Measurements from ENCODE around the gene ZNF627. TPM values are rescaled to one million over a fixed set of nuclear protein-coding genes. Genes with fewer than 3 reads are reported as not detected.
"Not testable (repeated sequence)": the region's sequence is repeated elsewhere in the genome, so short reads cannot be mapped to it uniquely, and the experiment has no call there.

Gene ZNF627
- total RNA-seq, 4 donors from 2014 or later: 3.5 to 9.2 (median 6.5) TPM

DNA sequence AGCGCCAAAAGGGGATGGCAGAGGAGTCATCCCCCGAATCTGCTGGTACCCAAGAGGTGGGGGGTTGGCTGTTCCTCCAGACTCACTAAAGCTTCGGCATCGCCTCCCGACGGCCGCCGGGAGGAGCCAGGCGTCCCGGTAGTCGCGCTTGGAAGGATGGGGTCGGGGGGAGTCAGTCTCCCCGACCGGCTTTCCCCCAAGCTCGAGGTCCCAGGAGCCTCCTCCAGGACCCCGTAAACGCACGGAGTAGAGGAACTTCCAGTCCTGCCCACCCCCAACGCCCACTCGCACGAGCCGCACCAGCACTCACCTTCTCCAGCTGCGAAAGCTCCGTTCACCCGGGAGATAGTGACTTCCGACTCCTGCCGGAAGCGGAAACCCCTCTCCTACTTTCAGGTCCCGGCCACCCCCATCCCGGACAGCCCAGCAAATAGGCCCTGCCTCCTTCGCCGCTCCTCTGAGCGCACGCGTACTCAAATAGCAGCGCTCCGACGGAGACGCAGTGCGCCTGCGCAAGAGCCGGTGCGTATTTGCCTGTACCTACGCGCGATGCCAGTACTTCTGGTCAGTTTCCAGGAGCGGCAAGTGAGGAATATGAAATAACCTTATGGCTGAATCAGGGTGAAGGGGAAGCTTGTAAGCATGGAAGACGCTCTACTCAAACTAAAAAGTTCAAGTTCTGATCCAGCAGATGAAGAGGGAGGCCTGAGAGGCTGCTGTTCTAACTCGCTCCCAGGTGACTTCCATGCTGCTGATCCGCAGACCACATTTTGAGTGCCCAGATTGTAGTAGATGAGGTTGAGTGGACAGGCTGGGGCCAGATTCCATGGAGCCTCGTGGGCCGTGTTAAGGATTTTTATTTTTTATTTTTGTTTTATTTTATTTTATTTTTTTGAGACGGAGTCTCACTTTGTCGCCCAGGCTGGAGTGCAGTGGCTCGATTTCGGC is 38.1 kb upstream of the ZNF627 start, which contains the start of gene ELOF1:
Gene ELOF1, minus strand, starts transcription at position 350 of the 948 bp plus-strand sequence. CDS start 4,883 bp downstream, outside the sequence.
- Histone ChIP-seq H3K9me3 (no peaks in the 10 kb centered on the region), H3K27me3 (no peaks in the 10 kb centered on the region), H3K4me1 (peaks cover 8 to 42% (median 25%) of the 10 kb centered on the region in 3 donors), H3K4me3 (peak within 1 kb of the TSS; percentile 62 to 94 (median 84)), H3K27ac (peak within 1 kb of the TSS; percentile 77 to 89 (median 81)), H3K36me3 (peaks cover 4 to 25% (median 5%) of the 10 kb centered on the region in 3 donors)
- peak in 3 of 4 donors; percentile 62 to 83 (median 82) for TF ChIP-seq POLR2A (IDR thresholded peaks at IDR 0.05)
- TF ChIP-seq, protein P1, sequence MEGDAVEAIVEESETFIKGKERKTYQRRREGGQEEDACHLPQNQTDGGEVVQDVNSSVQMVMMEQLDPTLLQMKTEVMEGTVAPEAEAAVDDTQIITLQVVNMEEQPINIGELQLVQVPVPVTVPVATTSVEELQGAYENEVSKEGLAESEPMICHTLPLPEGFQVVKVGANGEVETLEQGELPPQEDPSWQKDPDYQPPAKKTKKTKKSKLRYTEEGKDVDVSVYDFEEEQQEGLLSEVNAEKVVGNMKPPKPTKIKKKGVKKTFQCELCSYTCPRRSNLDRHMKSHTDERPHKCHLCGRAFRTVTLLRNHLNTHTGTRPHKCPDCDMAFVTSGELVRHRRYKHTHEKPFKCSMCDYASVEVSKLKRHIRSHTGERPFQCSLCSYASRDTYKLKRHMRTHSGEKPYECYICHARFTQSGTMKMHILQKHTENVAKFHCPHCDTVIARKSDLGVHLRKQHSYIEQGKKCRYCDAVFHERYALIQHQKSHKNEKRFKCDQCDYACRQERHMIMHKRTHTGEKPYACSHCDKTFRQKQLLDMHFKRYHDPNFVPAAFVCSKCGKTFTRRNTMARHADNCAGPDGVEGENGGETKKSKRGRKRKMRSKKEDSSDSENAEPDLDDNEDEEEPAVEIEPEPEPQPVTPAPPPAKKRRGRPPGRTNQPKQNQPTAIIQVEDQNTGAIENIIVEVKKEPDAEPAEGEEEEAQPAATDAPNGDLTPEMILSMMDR (IDR thresholded peaks at IDR 0.05): peak in 4 of 6 experiments; percentile 17 to 48 (median 22)
- WGBS, 2 donors: 5 to 6% methylated on average over 23 to 36 of the region's 57 CpGs
- peak; percentile 87 for DNase-seq
- intact Hi-C loops (cut with DNase I): no loop called here

DNA sequence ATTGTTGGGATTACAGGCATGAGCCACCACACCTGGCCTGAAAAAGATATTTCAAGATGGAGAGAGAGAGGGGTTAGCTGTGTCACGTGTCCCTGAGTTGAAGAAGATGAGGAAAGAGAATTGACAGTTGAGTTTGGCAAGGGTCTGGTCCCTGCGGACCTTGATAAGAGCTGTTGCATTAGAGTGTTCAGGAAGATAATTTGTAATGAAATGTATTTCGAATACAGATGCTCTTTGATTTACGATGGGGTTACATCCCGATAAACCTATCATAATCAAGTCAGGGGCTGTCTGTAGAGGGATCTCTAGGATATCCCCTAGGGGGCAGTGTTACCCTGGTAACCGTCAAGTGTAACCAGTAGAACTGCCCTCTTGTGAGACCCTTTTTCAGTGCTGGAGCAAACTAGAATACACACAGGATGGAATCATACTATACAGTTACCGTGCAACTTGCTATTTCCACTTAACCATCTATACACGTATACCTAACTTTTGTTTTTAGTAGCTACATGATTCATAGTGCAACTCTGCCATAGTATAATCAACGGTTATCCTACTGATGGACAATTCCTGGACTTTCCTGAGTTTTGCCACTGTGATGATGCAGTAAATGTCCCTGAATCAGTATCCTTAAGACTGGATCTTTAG is 36.8 kb upstream of the ZNF627 start:
- no peak overlapping the region for H3K27ac ChIP-seq
- peak overlapping the region in 1 of 4 donors; percentile 85 for H3K4me3 ChIP-seq
- H3K4me1 ChIP-seq: peaks cover 8 to 42% (median 25%) of the 10 kb centered on the region in 3 donors
- no peaks in the 10 kb centered on the region for H3K9me3 ChIP-seq
- DNase-seq: no peak
- intact Hi-C loops (cut with DNase I): no loop called here
- no peak for TF ChIP-seq POLR2A (IDR thresholded peaks at IDR 0.05)
- TF ChIP-seq, protein P1 (IDR thresholded peaks at IDR 0.05): peak; percentile 37 to 66 (median 56)
- WGBS, 2 donors: 14 to 17% methylated on average over 9 of the region's 9 CpGs
- no peaks in the 10 kb centered on the region for H3K27me3 ChIP-seq
- H3K36me3 ChIP-seq: peaks cover 0 to 11% (median 0%) of the 10 kb centered on the region in 3 donors

DNA sequence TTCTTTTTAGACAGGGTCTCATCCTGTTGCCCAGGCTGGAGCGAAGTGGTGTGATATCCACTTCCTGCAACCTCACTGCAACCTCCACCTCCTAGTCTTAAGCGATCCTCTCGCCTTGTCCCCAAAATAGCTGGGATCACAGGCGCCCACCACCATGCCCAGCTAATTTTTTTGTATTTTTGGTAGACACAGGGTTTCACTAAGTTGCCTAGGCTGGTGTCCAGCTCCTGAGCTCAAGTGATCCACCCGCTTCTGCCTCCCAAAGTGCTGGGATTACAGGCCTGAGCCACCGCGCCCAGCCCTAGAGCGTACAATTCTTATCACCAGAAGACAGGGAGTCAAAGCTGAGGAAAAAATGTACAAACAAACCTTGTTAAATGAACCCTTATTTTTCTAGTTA is 33.8 kb upstream of the ZNF627 start:
- WGBS, 2 donors: 88 to 90% methylated on average over 8 of the region's 8 CpGs
- Histone ChIP-seq H3K4me1 (peaks cover 0 to 18% (median 10%) of the 10 kb centered on the region in 3 donors), H3K4me3 (no peak overlapping the region), H3K9me3 (no peaks in the 10 kb centered on the region), H3K27me3 (no peaks in the 10 kb centered on the region), H3K36me3 (no peaks in the 10 kb centered on the region), H3K27ac (no peak overlapping the region)
- intact Hi-C loops (cut with DNase I): no loop called here
- no peak for DNase-seq
- TF ChIP-seq POLR2A (IDR thresholded peaks at IDR 0.05): no peak
- TF ChIP-seq, protein P1 (IDR thresholded peaks at IDR 0.05): no peak

DNA sequence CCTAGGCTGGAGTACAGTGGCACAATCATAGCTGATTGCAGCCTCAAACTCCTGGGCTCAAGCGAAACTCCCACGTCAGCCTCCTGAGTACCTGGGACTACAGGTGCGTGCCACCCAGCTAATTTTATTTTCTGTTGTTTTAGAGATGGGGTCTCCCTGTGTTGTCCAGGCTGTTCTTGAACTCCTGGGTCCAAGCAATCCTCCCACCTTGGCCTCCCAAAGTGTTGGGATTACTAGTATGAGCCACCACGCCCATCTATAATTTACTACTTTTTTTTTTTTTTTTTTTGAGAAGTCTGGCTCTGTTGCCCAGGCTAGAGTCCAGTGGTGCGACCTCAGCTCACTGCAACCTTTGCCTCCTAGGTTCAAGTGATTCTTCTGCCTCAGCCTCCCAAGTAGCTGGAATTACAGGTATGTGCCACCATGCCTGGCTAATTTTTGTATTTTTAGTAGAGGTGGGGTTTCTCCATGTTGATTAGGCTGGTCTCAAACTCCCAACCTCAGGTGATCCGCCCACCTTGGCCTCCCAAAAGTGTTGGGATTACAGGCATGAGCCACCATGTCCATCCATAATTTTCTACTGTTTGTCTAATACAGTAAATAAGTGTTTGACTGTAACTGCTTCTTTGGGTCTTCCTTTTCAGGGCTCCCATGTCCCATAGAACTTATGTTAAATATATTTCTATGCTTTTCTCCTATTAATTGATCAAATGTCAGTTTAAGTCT is 33.0 kb upstream of the ZNF627 start:
- H3K4me3 ChIP-seq; H3K36me3 ChIP-seq; H3K27me3 ChIP-seq; H3K9me3 ChIP-seq; intact Hi-C loops (cut with DNase I); H3K27ac ChIP-seq; DNase-seq: not testable (repeated sequence)
- H3K4me1 ChIP-seq: peaks cover 0 to 16% (median 10%) of the 10 kb centered on the region in 3 donors
- WGBS, 2 donors: 94 to 96% methylated on average over 6 of the region's 6 CpGs

DNA sequence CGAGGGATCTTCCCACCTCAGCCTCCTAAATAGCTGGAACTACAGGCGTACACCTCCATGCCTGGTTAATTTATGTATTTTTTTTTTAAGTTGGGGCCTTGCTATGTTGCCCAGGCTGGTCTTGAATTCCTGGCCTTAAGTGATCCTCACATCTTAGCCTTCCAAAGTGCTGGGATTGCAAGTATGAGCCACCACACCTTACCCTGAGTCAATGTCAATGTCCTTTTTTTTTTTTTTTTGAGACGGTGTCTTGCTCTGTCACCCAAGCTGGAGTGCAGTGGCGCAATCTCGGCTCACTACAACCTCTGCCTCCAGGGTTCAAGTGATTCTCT is 31.7 kb upstream of the ZNF627 start:
- H3K27ac ChIP-seq; H3K4me1 ChIP-seq; H3K4me3 ChIP-seq; H3K27me3 ChIP-seq; intact Hi-C loops (cut with DNase I); H3K9me3 ChIP-seq; H3K36me3 ChIP-seq; DNase-seq: not testable (repeated sequence)
- WGBS, 2 donors: 62 to 88% methylated on average over 5 of the region's 5 CpGs

Measured in esophagus squamous epithelium (tissue), 5 donors.